T-helper 22 cell (primary cell): Measurements from ENCODE around the gene PTPRN2.
"Not testable (repeated sequence)": the region's sequence is repeated elsewhere in the genome, so short reads cannot be mapped to it uniquely, and the experiment has no call there.

Experiments
- DNase-seq: peaks from one replicate; pipeline ENCODE4 v3.0.0-alpha.2; 2020; ENCODE audit warnings: low read depth

The PTPRN2 gene

GRCh38 chr7:157516911-157517781, 1070.5 kb downstream of the PTPRN2 start:
- no peak for DNase-seq

GRCh38 chr7:157516311-157516710, 1071.3 kb downstream of the PTPRN2 start:
- DNase-seq = no peak

GRCh38 chr7:157515342-157516041, 1072.1 kb downstream of the PTPRN2 start:
- DNase-seq = no peak

GRCh38 chr7:157514746-157515145, 1072.9 kb downstream of the PTPRN2 start:
- no peak for DNase-seq

GRCh38 chr7:157514306-157514705, 1073.3 kb downstream of the PTPRN2 start:
- DNase-seq = no peak

GRCh38 chr7:157513682-157514081, 1073.9 kb downstream of the PTPRN2 start:
- DNase-seq = no peak

- no peak for DNase-seq
Measured at GRCh38 chr7:157513162-157513621, 1074.4 kb downstream of the PTPRN2 start.

- DNase-seq = no peak
Measured at GRCh38 chr7:157509226-157509625, 1078.4 kb downstream of the PTPRN2 start.

GRCh38 chr7:157508477-157508881, 1079.1 kb downstream of the PTPRN2 start:
- no peak for DNase-seq

- DNase-seq = no peak
Measured at GRCh38 chr7:157507987-157508386, 1079.6 kb downstream of the PTPRN2 start.

GRCh38 chr7:157506268-157506667, 1081.4 kb downstream of the PTPRN2 start:
- no peak for DNase-seq

- DNase-seq = no peak
Measured at GRCh38 chr7:157505646-157506045, 1082.0 kb downstream of the PTPRN2 start.

GRCh38 chr7:157503229-157503628, 1084.4 kb downstream of the PTPRN2 start:
- DNase-seq = no peak

- peak; percentile 71 for DNase-seq
Measured at GRCh38 chr7:157502701-157503111, 1084.9 kb downstream of the PTPRN2 start.

GRCh38 chr7:157501581-157501980, 1086.0 kb downstream of the PTPRN2 start:
- peak; percentile 44 for DNase-seq

GRCh38 chr7:157500989-157501540, 1086.6 kb downstream of the PTPRN2 start:
- DNase-seq = not testable (repeated sequence)

GRCh38 chr7:157500171-157500960, 1087.3 kb downstream of the PTPRN2 start:
- no peak for DNase-seq

GRCh38 chr7:157499835-157500153, 1087.8 kb downstream of the PTPRN2 start:
- DNase-seq = no peak

GRCh38 chr7:157499121-157499834, 1088.3 kb downstream of the PTPRN2 start:
- DNase-seq = no peak

- DNase-seq = no peak
Measured at GRCh38 chr7:157498657-157499056, 1089.0 kb downstream of the PTPRN2 start.
